ENCODE results near the gene FHIT.
"Not testable (repeated sequence)": the region's sequence is repeated elsewhere in the genome, so short reads cannot be mapped to it uniquely, and the experiment has no call there.

FHIT gene

GRCh38 chr3:60919296-60919695, 332.0 kb downstream of the FHIT start:
- no peak for DNase-seq (ENCODE audit: low read depth)

GRCh38 chr3:60917141-60917540, 334.1 kb downstream of the FHIT start:
- DNase-seq (ENCODE audit: low read depth) = no peak

DNA sequence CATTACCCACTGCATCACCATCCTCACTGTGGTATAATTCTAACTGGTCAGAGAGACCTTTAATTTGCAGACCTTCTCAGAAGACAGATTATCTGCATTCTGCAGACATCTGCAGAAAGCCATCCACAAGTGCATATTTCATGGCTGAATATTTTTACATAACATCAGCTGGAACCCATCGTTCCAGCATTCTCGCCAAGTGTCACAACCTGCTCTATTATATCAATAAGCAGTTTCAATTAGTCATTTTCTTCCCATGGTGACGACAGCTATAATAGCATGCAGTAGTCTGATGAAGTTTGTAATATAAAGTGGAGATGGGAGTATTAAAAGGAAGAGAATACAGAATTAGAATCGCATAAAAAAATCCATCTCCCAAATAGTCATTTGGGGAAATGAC, 334.7 kb downstream of the FHIT start:
- DNase-seq (ENCODE audit: low read depth) = no peak

GRCh38 chr3:60913474-60913873, 337.8 kb downstream of the FHIT start:
- DNase-seq (ENCODE audit: low read depth) = no peak

- no peak for DNase-seq (ENCODE audit: low read depth)
Measured at GRCh38 chr3:60912876-60913275, 338.4 kb downstream of the FHIT start.

GRCh38 chr3:60912142-60912541, 339.1 kb downstream of the FHIT start:
- no peak for DNase-seq (ENCODE audit: low read depth)

- DNase-seq (ENCODE audit: low read depth) = no peak
Measured at GRCh38 chr3:60909526-60909925, 341.7 kb downstream of the FHIT start.

- DNase-seq (ENCODE audit: low read depth) = no peak
Measured at GRCh38 chr3:60906283-60906682, 345.0 kb downstream of the FHIT start.

GRCh38 chr3:60898321-60898720, 352.9 kb downstream of the FHIT start:
- DNase-seq (ENCODE audit: low read depth) = no peak

GRCh38 chr3:60893946-60894345, 357.3 kb downstream of the FHIT start:
- no peak for DNase-seq (ENCODE audit: low read depth)

DNA sequence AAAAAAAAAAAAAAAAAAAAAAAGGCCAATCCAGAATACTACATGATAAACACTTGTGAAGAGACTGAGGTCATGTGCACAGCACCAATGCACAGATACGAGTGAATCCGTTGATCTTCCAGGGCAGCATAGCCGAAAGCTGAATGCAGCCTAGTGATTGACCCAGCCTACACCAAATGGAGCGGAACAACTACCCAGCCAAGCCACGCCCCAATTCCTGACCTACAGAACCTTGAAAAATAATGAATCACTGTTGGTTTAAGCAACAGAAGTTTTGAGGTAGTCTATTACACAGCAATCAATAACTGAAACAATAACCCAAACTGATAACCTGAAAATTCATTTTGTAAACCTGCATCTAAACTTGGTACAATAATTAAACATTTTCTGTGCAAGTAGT, 361.0 kb downstream of the FHIT start:
- DNase-seq (ENCODE audit: low read depth) = no peak

- DNase-seq (ENCODE audit: low read depth) = not testable (repeated sequence)
Measured at GRCh38 chr3:60888952-60889351, 362.3 kb downstream of the FHIT start.

DNA sequence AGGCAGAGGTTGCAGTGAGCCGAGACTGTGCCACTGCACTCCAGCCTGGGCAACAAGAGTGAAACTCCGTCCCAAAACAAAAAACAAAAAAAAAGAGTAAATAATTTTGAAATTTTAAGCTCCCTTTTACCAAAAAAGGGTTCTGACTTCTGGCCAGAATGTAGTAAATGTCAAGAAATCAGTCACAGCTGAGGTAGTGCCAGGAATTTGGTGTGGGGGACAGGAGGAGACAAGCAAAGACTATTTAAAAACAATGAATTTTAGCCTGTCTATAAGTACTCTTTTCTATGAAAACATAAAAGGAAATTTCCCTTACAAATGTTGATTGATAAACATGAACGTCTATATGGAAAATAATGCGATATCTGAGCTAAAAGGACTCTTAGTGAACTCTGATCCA, 363.7 kb downstream of the FHIT start:
- no peak for DNase-seq (ENCODE audit: low read depth)

- DNase-seq (ENCODE audit: low read depth) = no peak
Measured at GRCh38 chr3:60886518-60886917, 364.7 kb downstream of the FHIT start.

- DNase-seq (ENCODE audit: low read depth) = no peak
Measured at GRCh38 chr3:60884005-60884404, 367.2 kb downstream of the FHIT start.

DNA sequence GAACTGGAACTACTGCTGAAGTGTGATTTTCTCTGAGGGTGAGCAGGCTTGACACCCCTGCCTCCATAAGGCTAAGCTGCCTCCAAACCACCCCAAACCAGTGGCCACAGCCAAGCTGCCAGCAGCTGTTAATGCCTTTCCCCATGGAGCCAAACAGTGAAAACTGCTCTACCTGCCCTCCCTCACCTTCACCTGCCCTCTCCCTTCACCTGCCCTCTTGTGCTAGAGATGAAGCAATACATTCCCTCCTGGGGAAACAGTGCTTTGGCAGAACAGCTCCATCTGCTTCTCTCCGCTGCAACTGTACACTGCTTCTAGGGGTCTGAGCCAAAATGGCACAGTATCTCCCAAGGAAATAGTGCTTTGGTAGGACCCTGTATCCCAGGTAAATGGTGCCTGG, 374.1 kb downstream of the FHIT start:
- DNase-seq (ENCODE audit: low read depth) = no peak

DNA sequence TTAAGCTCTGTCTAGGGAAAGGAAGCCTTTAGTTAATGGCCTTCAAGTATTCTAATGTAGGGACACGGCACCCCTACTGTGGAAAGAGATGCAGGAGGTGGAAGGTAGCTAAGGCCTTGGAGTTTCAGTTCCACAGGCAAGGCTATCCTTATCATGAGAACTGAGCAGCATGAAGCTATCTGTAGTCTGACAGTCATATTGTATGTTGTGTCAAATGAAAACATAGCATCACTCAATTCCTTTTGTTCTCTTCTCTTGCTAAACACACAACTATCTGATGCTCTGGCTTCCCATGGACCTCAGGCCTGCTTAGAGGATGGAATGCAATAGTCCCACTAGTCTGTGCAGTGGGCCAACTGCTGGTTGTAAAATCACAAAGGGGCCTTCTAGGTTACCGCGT, 380.9 kb downstream of the FHIT start:
- DNase-seq (ENCODE audit: low read depth) = no peak

DNA sequence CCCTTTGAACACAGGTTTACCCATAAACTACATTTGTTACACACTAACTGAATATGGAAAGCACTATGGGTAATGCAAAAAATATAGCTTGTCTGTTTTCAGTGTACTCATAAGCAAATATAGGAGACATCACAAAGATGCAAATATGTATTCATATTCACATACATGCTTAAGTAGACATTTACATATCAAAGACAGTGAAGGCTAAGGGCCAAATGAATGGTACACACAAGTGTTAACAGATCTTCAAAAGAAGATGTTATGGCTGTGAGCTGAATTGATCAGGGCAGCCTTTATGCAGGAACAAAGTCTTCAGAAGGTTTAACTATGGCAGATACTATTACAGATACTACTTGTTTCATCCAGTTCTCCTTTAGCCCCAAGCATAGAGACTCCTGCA, 384.1 kb downstream of the FHIT start:
- no peak for DNase-seq (ENCODE audit: low read depth)

- no peak for DNase-seq (ENCODE audit: low read depth)
Measured at GRCh38 chr3:60856257-60857046, 394.8 kb downstream of the FHIT start.

GRCh38 chr3:60855250-60855649, 396.0 kb downstream of the FHIT start:
- DNase-seq (ENCODE audit: low read depth) = no peak

DNA sequence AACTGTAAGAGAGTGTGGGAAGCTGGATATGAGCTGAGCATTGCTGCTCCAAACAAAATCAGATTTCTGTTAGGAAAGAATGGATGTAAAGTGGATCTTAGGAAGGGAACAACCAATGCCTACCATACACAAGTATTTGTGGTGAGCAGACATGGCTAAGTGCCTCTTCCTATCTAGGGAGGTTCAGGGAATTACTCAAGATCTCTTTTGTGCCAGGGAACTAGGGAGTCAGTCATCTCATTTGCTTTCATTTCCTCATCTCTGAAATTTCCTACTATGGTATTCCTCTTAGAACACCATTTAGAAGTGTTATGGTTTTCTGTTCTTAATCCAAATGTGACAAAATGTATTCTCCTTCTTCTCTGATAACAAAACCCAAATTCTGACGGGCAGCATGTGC, 396.5 kb downstream of the FHIT start:
- no peak for DNase-seq (ENCODE audit: low read depth)

DNA sequence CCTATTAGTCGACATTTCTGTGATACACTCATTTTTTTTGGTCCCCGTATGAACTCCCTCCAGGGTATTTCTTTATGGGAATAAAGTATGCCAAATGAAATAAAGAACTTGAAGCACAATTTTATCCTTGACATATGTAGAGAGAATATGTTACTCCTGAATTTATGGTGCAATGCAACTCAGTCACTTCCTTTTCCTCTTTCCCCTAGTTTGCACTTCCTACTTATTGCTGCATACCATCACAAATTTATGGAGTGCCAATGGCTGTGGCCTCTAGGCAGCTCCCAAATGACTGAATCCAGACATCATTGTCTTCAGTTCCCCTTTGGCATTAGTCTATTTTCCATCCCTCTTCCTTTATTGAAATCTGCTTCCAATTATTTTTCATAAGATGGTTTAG, 403.5 kb downstream of the FHIT start:
- DNase-seq (ENCODE audit: low read depth) = no peak

- no peak for DNase-seq (ENCODE audit: low read depth)
Measured at GRCh38 chr3:60844256-60844655, 407.0 kb downstream of the FHIT start.

GRCh38 chr3:60841355-60841754, 409.9 kb downstream of the FHIT start:
- no peak for DNase-seq (ENCODE audit: low read depth)

Data from stimulated activated CD8-positive, alpha-beta memory T cell treated with anti-CD3 and anti-CD28 coated beads, Interleukin-12 subunit alpha, Interleukin-12 subunit beta, amount 100 ng/mL, for 4 hours (primary cell).